KG1 (cell line): Measurements from ENCODE around the gene FAM170B.

ENCODE experiments used
- DNase-seq: peaks from one replicate; lab custom pipeline; 2025; lab: John Stamatoyannopoulos, UW

The FAM170B gene

DNA sequence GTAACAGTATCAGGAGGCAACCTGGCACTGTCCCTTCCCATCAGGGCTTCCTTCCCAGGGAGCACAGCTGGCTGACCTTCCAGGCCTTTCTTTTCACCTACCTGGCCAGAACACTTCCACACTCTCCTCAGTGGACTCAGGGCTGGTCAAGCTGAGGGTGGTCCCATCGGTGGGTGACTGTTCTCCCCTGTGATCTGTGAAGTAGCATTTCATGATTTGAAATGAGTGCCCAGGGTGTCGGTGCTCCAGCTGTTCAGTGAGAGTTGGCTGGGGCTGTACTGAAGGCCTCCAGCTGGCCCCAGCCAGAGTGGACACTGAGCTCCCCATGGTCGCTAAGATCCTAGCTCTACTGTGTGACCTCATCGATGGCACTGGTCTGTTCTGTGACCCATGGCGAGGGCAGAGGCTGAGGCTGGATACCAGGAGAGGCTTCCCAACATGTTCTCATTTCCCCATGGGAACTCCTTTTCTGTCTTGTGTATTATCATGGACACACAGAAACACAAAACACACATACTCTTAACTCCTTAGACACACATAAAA is at the start of gene FAM170B:
FAM170B (minus strand) TSS at position 316 of the 543 bp plus-strand sequence; CDS start at position 213, 103 bp downstream.
- no peak for DNase-seq

DNA sequence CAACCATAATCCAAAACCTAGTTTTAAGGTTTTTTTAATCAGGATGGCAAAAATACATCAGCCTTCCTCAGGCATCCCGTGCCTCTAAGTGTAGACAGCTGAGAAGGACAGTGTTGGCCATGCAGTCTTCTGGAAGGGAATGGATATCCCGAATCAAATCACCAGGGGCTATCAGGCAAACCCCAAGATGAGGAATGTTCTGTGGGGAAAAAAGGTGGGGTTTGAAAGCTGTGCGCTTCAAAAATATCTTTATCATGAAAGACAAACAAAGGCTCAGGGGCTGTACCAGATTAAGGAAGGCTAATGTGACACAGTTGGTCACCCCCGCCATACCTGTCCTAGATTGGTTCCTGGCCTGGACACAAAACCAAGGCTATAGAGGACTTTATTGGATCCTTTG is 49.0 kb upstream of the FAM170B start:
- DNase-seq = no peak

DNA sequence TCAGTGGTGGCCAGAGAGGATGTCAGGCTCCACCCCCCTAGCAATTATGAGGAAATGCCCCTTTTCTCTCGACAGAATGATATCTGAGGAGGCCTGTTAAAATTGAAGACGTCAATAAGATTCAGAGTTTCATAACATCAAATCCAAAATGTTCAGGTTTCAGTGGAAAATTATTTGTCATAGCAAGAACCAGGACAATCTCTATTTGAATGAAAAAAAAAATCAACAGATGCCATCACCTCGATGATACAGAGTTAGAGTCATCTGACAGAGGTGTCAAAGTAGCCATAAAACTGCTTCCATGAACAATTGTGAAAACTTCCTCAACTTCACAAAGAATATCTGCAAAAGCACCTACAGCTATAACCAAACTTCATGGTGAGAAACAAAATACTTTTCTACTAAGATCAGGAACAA is 46.6 kb upstream of the FAM170B start:
- no peak for DNase-seq

DNA sequence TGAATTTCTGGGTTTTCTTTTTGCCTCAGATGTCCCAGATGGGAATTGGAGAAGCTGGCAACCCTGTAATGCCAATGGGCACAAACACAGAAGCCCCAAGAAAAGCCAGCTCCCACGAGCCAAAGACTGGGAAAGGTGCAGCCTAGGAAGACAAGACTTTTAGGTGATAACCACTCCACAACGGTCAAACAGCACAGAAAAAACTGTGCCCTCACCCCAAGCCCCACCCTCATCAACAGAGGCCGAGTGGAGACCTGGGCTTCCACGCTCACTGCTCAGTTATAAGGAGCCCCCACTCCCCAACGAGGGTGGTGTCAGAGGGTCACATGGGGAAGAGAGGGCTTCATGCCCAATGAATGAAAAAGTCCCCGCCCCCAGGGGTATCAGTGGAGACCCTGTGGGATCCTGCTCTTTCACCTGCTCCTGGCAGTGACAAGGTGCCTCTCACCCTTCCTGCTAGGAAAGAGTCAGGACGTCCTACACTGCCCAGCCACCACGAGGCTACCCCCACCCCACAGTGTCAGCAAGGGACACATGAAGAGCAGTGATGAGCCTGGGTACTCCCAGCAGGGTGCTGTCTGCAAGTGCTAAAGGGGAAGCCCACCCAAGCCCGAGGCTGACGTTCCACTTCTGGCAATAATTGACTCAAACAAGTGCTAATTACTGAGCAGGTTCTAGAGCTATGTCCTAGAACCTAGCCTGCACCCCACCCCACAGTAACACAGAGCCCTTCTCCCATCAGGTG is 46.0 kb upstream of the FAM170B start:
- no peak for DNase-seq

DNA sequence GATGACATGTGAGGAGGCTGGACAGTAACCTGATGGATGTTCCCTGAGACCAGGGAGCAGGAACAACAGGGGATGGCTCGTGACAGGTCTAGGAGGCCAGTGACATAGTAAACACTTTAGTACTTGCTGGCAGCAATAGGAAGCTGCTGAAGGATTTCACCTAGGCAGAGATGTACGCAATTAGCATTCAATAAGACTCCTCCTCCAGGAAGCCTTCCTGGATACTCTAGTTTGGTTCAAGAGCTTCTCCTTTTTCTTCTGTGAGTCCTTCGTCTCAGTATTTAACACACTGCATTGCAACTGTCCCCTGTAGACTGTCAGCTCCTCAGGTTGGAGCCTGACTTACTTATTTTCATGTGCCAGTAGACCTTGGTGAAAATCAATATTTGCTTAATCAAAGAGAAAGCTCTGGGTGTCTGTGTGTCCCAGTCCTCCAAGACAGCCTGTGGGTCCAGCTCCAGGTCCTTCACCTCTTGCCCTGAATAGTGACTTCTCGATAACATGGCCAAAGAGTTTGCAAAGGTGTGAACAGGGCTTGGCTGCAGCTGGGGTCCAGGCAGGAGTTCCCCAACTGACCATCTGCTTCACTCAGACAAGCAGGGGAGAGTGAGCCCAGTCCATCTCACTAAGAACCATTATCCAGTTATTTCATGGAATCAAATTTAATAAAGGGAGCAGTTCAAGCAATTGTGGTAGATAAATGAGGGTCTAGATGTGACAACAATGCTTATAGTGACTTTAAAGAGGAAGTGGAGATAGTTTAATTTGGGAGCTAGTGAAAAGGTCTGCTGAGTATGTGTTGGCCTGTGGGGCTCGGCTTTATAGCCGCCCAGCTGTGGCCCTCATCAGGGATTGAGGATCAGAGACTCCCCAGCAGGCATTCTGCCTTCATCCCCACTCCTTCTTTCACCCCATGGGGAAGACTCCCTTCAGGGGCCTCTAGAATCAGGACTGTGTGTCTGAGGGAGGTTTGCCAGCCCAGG is 45.0 kb upstream of the FAM170B start:
- no peak for DNase-seq

DNA sequence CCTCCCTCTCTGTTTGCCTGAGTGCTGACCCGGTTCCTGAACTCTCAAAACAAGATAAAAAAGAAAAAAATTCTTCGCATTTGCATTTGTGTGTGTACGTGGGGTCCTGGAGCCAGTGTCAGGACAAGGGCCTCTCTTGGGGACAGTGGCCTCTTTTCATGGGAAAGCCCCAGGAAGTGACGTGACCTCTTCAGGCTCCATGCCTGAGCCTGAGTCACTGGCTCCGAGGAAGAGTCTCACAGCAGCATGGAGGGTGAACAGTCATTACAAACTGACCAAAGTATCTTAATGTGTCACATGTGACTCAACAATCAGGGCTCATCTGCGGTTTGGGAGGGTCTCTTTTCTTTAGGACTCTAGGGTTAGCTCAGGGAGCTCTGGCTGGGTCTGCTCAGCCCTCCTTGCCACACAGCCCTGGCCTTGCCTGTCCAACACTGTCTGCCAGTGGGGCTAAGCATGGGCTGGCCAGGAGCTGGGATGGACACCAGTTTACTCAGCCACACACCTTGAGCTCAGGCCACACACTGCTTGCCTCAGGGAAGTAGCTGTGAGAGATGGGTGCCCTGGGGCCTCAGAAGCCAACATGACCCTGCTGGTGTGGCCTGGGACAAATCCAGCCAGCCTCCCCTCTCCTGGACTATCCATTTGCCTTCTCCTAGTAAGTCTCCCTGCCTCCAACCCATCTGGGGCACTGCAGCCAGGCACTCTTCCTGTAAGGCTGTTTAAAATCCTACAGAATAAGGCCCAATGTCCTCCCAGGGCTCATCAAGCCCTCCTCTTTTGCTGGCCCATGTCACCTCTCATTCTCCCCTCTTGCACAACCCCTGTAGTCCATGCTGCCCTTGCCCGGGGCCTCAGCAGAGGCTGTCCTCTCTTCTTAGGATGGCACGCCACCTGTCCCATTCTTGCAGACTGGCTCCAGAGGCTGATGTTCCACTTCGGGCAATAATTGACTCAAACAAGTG is 43.9 kb upstream of the FAM170B start:
- DNase-seq = no peak

DNA sequence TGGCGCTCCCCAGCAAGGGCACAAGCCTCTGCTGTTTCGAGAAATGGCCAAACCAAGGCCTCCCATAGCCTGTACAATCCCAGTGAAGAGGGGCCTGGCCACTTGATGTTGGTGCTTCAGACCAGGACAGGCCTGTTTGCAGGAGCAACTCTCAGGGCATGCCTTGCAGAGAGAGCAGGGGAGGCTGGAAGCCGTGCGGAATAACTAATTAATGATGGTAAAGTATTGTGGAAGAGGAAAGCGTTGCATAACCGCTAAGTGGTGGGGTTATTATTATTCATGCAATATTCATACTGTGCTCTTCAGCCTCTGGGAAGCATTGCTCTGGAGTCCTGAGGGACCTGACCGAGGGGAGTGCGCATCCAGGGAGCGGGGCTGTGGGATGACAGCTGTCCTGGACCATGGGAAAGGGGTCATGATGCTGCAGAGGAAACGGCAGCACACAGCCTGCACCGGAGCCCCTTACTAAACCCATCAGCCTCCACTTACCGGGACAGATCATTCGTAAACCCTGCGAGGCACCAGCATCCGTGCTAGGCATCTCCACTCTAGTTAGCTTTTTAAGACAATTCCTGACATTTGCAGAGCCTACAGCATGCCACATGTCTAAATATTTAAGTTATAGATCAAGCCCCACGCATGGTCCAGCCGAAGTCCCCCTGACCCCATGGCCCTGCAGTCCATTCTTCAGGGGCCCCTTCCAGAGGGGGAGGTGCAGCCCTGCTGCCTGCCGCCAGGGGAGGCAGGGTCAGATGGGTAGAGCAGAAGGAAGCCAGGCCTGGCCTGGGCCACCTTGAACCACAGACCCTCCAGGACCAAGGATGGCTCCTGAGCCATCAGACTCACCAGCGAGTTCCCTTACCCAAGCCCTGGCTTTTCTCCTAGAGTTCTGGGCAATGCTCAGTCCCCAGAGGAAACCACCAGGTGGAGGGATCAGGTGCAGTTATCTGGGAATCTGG is 42.8 kb upstream of the FAM170B start:
- no peak for DNase-seq

DNA sequence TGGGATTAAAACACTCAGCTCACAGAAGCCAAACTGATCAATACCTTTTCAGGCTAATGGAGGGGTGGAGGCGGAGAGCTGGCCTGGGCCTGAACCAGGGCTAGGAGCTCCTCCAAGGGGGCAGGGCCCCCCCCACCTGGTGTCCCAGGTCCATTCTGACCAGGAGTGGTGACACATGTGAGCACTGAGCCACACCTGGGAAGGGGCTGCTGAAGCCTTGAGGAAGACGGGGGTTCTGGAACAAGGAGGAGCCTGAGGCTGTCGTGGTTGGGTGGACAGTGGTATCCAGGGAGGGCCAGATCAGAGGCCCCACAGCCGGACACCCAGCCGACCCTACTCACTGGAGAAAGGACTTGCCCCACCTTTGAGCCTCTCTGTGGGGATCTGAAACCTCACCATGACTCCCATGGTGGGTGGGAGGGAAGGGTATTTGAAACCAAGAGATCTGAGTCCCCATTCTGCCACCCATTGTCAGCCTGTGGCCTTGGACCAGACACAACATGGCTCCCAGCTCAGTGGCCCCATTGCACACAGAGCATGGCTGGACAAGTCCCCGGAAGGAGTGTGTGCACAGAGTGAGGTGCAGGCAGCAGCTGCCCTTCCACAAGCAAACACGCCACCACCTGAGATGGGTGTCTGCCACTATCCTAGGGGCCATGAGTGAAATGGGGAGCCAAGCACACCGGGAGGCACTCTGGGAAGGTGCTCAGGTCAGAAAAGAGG is 41.9 kb upstream of the FAM170B start:
- DNase-seq = no peak

DNA sequence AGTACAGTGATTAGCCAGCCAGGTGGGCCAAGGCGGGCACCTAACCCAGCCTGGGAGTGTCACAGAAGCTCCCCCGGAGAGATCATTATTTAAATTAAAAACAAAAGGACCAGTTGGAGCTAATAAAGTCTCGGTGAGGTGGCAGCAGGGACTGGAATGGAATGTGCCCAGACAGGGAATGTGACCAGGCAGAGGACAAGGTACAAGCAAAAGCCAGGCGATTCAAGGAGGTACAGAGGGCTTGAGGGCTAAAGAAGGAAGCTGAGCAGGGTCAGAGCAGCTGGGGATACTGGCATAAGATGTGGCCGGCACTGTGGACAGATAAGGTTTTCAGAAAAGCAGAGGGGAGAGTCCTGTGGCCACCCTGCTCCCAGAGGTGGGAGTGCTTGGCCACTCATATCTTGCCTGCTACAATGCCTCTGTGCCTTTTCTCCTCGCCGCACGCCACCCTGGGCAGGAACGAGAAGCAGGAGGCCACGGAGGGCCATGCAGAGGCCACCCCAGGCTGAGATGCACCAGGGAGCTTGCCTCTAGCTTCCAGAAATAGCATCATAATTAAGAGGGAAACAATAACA is 41.2 kb upstream of the FAM170B start:
- no peak for DNase-seq

DNA sequence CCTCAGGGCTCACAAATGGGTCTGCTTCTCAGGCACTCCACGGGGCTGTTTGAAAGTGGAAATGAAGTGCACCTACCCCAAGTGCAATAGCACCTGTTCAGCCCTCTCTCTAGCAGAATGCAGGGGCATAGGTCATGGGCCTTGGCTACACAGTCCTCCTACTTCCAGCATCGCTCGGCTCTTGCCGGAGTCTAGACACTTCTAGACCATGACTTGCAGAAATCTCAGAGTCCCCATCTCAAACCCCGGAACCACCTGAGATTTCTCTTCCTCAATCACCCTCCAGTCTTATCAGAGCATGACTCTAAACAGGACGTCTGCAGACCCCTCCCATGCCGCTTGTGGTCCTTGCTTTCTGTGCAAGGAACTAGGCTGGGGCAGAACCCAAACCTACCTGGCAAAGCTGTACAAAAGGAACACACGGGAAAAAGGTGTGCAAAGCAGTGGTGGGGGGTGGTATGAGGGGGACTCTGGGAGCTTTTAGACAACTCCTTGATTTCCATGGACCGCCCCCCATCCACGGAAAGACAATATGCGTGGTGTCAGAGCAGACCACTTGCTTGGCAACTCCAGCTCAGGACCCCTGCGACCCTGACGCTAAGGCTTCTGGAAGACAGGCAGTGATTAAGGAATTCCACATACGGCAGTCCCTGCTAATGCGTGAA is 40.6 kb upstream of the FAM170B start:
- no peak for DNase-seq

DNA sequence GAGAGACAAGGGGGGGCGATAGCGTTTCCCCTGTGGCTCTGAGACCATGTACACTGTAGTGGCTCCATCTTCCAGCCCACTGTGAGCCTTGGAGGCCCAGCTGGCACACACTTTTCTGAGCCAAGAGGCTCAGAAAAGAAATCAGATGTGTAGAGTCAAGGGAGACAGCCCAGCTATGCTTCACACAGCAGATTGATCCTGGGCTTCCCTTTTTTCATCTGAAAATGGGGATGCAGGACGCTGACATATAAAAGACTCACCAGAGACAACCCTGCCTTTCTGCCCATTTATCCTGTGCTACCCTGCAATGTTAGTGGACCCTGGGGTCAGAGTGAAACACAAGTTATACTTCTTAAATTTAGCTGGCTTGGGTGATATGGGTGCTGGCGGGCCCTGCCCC is 40.0 kb upstream of the FAM170B start:
- DNase-seq = no peak

DNA sequence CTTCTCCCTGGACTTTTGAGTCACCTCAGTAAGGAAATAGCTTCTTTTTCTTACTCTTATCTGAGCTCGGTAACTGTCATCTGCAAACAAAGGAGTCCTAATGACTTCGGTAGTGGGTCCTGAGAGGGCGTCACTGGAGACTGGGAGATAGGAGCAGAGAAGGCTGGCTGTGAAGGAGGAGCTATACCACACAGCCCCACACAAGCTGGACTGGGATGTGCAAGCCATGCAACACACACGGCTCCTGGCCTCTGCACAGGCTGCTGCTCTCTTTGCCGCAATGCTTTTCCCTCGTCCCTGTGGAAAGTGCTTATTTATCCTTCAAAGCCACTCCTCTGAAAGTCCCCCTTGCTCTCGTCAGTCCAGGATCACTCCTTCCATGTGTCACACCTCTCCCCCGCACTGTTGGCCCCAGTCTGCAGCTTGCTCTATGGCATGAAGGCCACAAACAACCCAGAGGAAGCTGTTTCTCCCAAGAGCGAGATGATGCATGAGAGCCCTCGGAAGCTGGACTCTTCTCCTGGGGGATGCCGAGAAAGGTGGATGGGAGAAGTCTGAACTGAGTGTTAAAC is 39.5 kb upstream of the FAM170B start:
- no peak for DNase-seq

DNA sequence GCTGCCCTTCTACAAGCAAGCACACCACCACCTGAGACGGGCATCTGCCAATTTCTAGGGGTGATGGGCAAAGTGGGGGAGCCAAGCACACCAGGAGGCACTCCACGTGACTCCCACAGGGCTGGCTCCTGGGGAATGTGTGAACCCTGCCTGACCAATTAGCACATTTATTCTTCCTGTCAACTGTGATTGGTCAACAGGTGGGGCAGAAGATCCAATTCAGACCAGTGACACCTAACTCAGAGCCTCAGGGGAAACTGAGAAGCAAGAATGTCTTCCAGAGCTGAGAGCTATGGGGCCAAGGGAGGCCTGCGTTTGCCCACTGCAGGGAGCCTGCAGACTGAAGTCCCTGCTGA is 38.9 kb upstream of the FAM170B start:
- no peak for DNase-seq

DNA sequence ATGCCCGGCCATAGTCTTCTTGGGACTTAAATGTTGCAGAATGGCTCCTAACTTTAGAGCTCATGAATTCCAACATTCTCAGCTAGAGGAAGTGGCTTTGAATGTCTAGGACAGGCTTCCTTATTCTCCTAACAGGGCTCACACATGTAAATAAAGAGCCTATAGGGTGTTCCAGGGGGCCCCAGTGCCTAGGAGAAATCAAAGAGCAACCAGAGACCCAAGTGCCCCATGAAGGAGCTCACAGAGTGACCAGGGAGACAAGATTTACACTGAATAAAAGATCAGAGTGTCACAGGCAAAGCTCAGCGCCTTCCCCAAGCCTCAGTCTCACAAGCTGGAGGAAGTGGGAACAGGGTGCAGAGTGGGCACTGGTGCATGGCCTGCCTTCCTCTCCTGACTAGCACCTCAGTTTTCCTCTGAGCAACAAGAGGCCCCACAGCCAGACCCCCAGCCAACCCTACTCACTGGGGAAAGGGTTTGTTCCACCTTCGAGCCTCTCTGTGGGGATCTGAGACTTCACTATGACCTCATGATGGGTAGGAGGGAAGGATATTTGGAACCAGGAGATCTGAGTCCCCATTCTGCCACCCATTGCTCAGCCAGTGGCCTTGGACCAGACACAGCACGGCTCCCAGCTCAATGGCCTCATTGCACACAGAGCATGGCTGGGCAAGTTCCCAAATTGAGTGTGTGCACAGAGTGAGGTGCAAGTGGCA is 38.4 kb upstream of the FAM170B start:
- no peak for DNase-seq

DNA sequence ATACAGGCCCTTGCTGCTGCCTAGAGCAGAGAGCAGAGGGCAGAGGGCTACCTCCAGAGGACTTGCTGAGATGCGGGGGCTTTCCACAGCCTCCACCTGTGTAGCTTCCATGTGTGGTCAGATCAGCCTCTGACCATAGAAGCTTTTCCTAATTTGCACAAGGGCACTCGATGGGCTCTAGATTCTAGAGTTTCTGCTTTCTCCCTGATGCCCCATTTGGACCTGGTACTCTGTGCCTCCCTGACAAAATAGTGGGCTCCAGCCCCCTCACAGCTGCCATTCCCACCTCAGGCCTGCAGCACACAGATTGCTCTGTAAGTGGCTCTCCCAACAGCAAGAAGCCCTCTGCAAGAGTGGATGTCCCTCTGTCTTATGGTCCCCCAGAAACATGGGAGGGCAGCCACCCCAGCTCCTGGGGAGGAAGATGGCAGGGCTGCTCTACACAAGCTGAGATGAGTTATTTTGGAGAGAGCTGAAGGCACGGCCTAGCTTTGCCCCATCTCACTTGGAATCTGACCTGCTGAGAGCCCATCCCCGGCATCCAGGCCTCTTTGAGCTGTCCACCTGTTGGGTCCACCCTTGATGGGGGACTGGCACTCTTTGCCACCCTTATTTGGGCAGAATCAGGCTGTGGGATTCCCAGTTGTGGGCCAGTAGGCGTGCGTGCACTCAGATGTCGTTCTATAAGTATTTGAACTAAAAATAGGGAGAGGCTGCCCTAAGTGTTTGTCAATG is 37.7 kb upstream of the FAM170B start:
- no peak for DNase-seq

DNA sequence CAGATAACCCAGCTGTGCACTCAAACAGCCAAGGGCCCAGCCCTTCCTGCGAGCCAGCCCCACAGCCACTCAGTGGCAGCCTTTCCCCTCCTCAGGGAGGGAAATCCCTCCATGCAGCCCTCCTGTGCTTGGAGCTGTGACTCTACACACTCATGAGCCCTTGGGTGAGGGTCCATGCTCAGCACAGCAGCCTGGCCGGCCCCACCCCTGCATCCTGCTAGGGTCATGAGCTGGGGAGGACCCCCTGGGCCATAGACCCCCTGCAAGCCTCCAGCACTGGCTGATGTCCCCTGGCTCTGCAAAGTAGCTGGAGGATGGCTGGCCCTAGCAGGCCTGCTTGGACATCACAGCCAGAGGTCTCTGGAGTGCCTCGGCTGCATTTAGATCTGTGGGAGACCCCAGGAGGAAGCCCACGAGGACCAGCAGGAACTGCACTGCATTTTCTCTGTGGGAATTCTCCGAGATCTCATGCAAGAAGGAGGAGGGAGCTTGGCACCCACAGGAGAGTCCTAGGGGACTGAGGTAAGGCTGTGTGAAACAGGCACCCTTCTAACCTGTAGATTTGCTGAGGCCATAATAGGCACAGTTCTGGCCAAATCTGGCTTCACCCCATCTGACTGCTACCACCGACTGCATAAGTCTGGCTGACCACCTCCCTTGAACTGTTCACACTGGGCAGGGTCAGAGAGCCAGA is 37.0 kb upstream of the FAM170B start:
- no peak for DNase-seq

DNA sequence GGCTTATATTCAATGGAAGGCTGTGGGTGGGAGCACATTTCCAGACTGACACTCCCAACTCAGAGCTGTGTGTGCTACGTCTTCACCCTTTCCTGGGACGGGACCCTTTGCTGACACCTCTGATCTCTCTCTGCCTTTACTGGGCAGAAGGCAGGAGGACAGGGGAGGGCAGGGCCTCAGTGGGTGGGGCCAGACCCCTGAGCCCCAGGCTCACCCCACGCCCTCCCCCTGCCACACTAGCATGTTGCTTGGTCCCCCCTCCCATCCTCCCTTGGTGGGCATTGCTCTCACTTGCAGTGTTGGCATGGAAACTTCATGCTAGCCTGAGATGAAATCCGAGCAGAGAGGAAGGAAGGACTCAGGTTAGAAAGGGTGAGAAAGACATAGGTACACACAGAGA is 36.0 kb upstream of the FAM170B start:
- DNase-seq = no peak
